ENCODE data around the gene FRY. TPM values are rescaled to one million over a fixed set of nuclear protein-coding genes. Genes with fewer than 3 reads are reported as not detected.

The FRY gene
- total RNA-seq, 2 experiments from 2014 or later = 3.0 to 7.0 TPM

DNA sequence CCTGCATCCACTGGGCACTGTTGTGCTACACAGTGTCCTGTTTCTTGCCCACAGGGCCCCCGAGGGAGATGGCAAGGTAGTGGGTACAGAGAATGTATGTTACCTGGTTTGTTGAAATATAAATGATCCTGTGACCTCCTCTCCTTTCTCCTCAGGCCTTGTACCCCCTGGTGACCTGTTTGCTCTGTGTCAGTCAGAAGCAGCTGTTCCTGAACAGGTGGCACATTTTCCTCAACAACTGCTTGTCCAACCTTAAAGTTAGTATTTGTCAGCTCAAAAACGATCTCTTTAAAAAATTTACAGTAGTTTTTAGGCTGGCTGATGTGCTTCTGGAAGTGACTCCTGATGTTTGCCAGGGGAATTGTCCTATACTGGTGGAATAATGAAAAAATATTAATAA, 105.1 kb downstream of the FRY start:
- CTCF ChIA-PET (ENCODE audit: unreplicated experiment) = interaction anchor here (0.8 kb wide), 1 partner anchor 26 kb away, joined by 6 read pairs; no protein-coding TSS in a partner anchor

DNA sequence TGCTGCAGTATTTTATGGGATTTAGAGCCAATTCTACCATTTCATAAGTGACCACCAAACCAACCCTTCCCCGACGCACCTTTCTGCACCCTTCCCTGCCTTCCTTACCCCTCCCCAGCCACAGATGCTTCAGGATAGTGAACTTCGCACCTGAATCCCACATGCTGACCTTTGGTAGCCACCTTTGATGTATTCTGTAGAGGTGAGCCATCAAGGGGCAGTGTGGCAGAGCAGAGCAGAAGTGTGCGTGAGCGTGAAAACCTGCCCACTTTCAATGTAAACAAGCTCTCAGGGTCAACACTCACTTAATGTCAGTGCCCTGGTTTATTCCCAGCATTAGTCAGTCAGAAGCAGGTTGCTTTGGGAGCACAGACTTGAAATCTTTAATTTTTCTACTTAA, 107.7 kb downstream of the FRY start:
- TF ChIP-seq, protein P1, sequence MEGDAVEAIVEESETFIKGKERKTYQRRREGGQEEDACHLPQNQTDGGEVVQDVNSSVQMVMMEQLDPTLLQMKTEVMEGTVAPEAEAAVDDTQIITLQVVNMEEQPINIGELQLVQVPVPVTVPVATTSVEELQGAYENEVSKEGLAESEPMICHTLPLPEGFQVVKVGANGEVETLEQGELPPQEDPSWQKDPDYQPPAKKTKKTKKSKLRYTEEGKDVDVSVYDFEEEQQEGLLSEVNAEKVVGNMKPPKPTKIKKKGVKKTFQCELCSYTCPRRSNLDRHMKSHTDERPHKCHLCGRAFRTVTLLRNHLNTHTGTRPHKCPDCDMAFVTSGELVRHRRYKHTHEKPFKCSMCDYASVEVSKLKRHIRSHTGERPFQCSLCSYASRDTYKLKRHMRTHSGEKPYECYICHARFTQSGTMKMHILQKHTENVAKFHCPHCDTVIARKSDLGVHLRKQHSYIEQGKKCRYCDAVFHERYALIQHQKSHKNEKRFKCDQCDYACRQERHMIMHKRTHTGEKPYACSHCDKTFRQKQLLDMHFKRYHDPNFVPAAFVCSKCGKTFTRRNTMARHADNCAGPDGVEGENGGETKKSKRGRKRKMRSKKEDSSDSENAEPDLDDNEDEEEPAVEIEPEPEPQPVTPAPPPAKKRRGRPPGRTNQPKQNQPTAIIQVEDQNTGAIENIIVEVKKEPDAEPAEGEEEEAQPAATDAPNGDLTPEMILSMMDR (conservative IDR thresholded peaks at IDR 0.05; ENCODE audit: low read length) = no peak
- TF ChIP-seq EZH2phosphoT487 (IDR thresholded peaks at IDR 0.05; ENCODE audit: borderline replicate concordance, low read depth, low read length) = no peak
- DNase-seq (ENCODE audit: low spot score) = no peak
- intact Hi-C loops (cut with micrococcal nuclease; ENCODE audit: unreplicated experiment) = no loop called here
- Histone ChIP-seq H3K9me2 (ENCODE audit: insufficient read depth, low read length) (no peaks in the 10 kb centered on the region), H3K27ac (ENCODE audit: low read depth, low read length, poor library complexity, severe bottlenecking) (no peak overlapping the region), H2AFZ (ENCODE audit: low read length) (no peak overlapping the region), H3K9me3 (ENCODE audit: low read length) (no peaks in the 10 kb centered on the region), H3K79me2 (ENCODE audit: insufficient read depth, low read depth, low read length) (no peaks in the 10 kb centered on the region), H3K36me3 (ENCODE audit: insufficient read depth, low read length) (no peaks in the 10 kb centered on the region), H4K20me1 (ENCODE audit: insufficient read depth, low read length) (no peaks in the 10 kb centered on the region), H3K4me2 (ENCODE audit: low read length) (no peak overlapping the region), H3K4me1 (ENCODE audit: insufficient read depth, low read length, poor library complexity, severe bottlenecking) (no peaks in the 10 kb centered on the region), H3K4me3 (ENCODE audit: low read depth, low read length, poor library complexity, severe bottlenecking) (no peak overlapping the region)
- ChIA-PET CTCF (ENCODE audit: unreplicated experiment) (no interaction called here), POLR2A (no interaction called here)
- no TSS peak for BruUV-seq (replicated peaks)

More for the DNA sequence above, 105.1 kb downstream of the FRY start:
- Histone ChIP-seq H2AFZ (ENCODE audit: low read length) (no peak overlapping the region), H3K79me2 (ENCODE audit: insufficient read depth, low read depth, low read length) (no peaks in the 10 kb centered on the region), H3K4me3 (ENCODE audit: low read depth, low read length, poor library complexity, severe bottlenecking) (no peak overlapping the region), H3K36me3 (ENCODE audit: insufficient read depth, low read length) (no peaks in the 10 kb centered on the region), H3K9me3 (ENCODE audit: low read length) (no peaks in the 10 kb centered on the region), H3K27ac (ENCODE audit: low read depth, low read length, poor library complexity, severe bottlenecking) (no peak overlapping the region), H3K4me1 (ENCODE audit: insufficient read depth, low read length, poor library complexity, severe bottlenecking) (no peaks in the 10 kb centered on the region), H3K4me2 (ENCODE audit: low read length) (no peak overlapping the region), H3K9me2 (ENCODE audit: insufficient read depth, low read length) (no peaks in the 10 kb centered on the region), H4K20me1 (ENCODE audit: insufficient read depth, low read length) (no peaks in the 10 kb centered on the region)
- no peak for DNase-seq (ENCODE audit: low spot score)
- intact Hi-C loops (cut with micrococcal nuclease; ENCODE audit: unreplicated experiment) = no loop called here
- no TSS peak for BruUV-seq (replicated peaks)
- TF ChIP-seq, protein P1 (conservative IDR thresholded peaks at IDR 0.05; ENCODE audit: low read length) = no peak
- no peak for TF ChIP-seq EZH2phosphoT487 (IDR thresholded peaks at IDR 0.05; ENCODE audit: borderline replicate concordance, low read depth, low read length)
- POLR2A ChIA-PET = no interaction called here

DNA sequence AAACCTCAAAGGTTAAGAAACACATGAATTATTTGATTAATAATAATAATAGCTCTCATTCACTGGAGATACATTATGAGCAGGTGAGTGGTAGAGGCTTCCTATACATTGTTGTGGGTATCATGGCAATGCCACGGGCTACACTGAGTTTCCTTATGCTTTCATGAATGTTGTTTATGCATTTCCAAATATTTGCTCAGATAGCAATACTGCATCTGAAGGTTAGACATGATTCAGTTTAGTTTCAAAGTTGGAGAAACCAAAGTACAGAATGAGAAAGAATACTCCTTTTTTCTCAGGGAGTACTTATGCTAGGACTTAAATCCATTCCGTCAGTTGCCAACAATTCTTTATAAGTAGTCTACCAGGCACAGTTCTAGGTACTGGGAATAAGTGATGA, 108.5 kb downstream of the FRY start:
- ChIA-PET CTCF (ENCODE audit: unreplicated experiment) (no interaction called here), POLR2A (interaction anchor here (1.1 kb wide), 1 partner anchor 152 kb away, joined by 3 read pairs; no protein-coding TSS in a partner anchor)
- intact Hi-C loops (cut with micrococcal nuclease; ENCODE audit: unreplicated experiment) = no loop called here
- H3K4me2 ChIP-seq (ENCODE audit: low read length) = no peak overlapping the region
- no peaks in the 10 kb centered on the region for H3K79me2 ChIP-seq (ENCODE audit: insufficient read depth, low read depth, low read length)
- H3K27ac ChIP-seq (ENCODE audit: low read depth, low read length, poor library complexity, severe bottlenecking) = no peak overlapping the region
- H3K4me1 ChIP-seq (ENCODE audit: insufficient read depth, low read length, poor library complexity, severe bottlenecking) = no peaks in the 10 kb centered on the region
- H3K9me3 ChIP-seq (ENCODE audit: low read length) = no peaks in the 10 kb centered on the region
- no peak for TF ChIP-seq EZH2phosphoT487 (IDR thresholded peaks at IDR 0.05; ENCODE audit: borderline replicate concordance, low read depth, low read length)
- TF ChIP-seq, protein P1 (conservative IDR thresholded peaks at IDR 0.05; ENCODE audit: low read length) = no peak
- H4K20me1 ChIP-seq (ENCODE audit: insufficient read depth, low read length) = no peaks in the 10 kb centered on the region
- H3K36me3 ChIP-seq (ENCODE audit: insufficient read depth, low read length) = no peaks in the 10 kb centered on the region
- DNase-seq (ENCODE audit: low spot score) = no peak
- no peak overlapping the region for H3K4me3 ChIP-seq (ENCODE audit: low read depth, low read length, poor library complexity, severe bottlenecking)
- no peaks in the 10 kb centered on the region for H3K9me2 ChIP-seq (ENCODE audit: insufficient read depth, low read length)
- no TSS peak for BruUV-seq (replicated peaks)
- no peak overlapping the region for H2AFZ ChIP-seq (ENCODE audit: low read length)
